Neuron (in vitro differentiated cells): ENCODE measurements around the gene ANKRD13A.

ENCODE experiments used
- H2AFZ ChIP-seq: one replicate; pipeline ENCODE4 v1.6.1; 2013; ENCODE audit warnings: low read depth, mild to moderate bottlenecking, inconsistent platforms, low read length, moderate library complexity
- H3K27me3 ChIP-seq: one replicate; pipeline ENCODE4 v1.6.1; 2013; ENCODE audit warnings: low read length; ENCODE audit not compliant: insufficient read depth
- H3K36me3 ChIP-seq: one replicate; pipeline ENCODE4 v1.6.1; 2013; ENCODE audit warnings: low read length; ENCODE audit not compliant: insufficient read depth
- H3K4me1 ChIP-seq: one replicate; pipeline ENCODE4 v1.6.1; 2013; ENCODE audit warnings: low read length; ENCODE audit not compliant: insufficient read depth
- H3K4me3 ChIP-seq: 2 replicates; pipeline ENCODE4 v1.5.1; 2013; ENCODE audit warnings: mild to moderate bottlenecking, low read length, moderate library complexity
- H3K9me3 ChIP-seq: one replicate; pipeline ENCODE4 v1.6.1; 2013; ENCODE audit warnings: low read length

ANKRD13A gene

GRCh38 chr12:110024051-110024450, 24.8 kb downstream of the ANKRD13A start:
- no peak overlapping the region for H2AFZ ChIP-seq
- H3K4me3 ChIP-seq, result no peak overlapping the region
- H3K4me1 ChIP-seq, result peaks cover 5% of the 10 kb centered on the region
- no peaks in the 10 kb centered on the region for H3K9me3 ChIP-seq
- no peaks in the 10 kb centered on the region for H3K27me3 ChIP-seq
- peaks cover 61% of the 10 kb centered on the region for H3K36me3 ChIP-seq

- Histone ChIP-seq H3K36me3 (peaks cover 51% of the 10 kb centered on the region), H3K4me1 (peaks cover 3% of the 10 kb centered on the region), H3K9me3 (no peaks in the 10 kb centered on the region), H3K4me3 (no peak overlapping the region), H2AFZ (no peak overlapping the region), H3K27me3 (no peaks in the 10 kb centered on the region)
Measured at GRCh38 chr12:110028323-110028722, 29.1 kb downstream of the ANKRD13A start.

- H3K27me3 ChIP-seq, result no peaks in the 10 kb centered on the region
- no peak overlapping the region for H3K4me3 ChIP-seq
- no peaks in the 10 kb centered on the region for H3K9me3 ChIP-seq
- H3K4me1 ChIP-seq, result no peaks in the 10 kb centered on the region
- H3K36me3 ChIP-seq, result peaks cover 58% of the 10 kb centered on the region
- no peak overlapping the region for H2AFZ ChIP-seq
Measured at GRCh38 chr12:110029290-110029815, 30.1 kb downstream of the ANKRD13A start.

GRCh38 chr12:110033888-110034287, 34.7 kb downstream of the ANKRD13A start:
- H2AFZ ChIP-seq, result no peak overlapping the region
- H3K4me3 ChIP-seq, result no peak overlapping the region
- H3K36me3 ChIP-seq, result peaks cover 65% of the 10 kb centered on the region
- no peaks in the 10 kb centered on the region for H3K9me3 ChIP-seq
- H3K4me1 ChIP-seq, result no peaks in the 10 kb centered on the region
- no peaks in the 10 kb centered on the region for H3K27me3 ChIP-seq

- Histone ChIP-seq H3K4me3 (no peak overlapping the region), H3K9me3 (no peaks in the 10 kb centered on the region), H3K36me3 (peaks cover 51% of the 10 kb centered on the region), H3K4me1 (no peaks in the 10 kb centered on the region), H3K27me3 (no peaks in the 10 kb centered on the region), H2AFZ (no peak overlapping the region)
Measured at GRCh38 chr12:110035534-110036104, 36.4 kb downstream of the ANKRD13A start.

- Histone ChIP-seq H3K27me3 (no peaks in the 10 kb centered on the region), H3K9me3 (no peaks in the 10 kb centered on the region), H3K36me3 (peaks cover 52% of the 10 kb centered on the region), H2AFZ (no peak overlapping the region), H3K4me3 (no peak overlapping the region), H3K4me1 (no peaks in the 10 kb centered on the region)
Measured at GRCh38 chr12:110037315-110037714, 38.1 kb downstream of the ANKRD13A start.

- no peak overlapping the region for H2AFZ ChIP-seq
- H3K4me1 ChIP-seq, result peaks cover 5% of the 10 kb centered on the region
- peaks cover 48% of the 10 kb centered on the region for H3K36me3 ChIP-seq
- H3K9me3 ChIP-seq, result no peaks in the 10 kb centered on the region
- no peaks in the 10 kb centered on the region for H3K27me3 ChIP-seq
- no peak overlapping the region for H3K4me3 ChIP-seq
Measured at GRCh38 chr12:110038741-110039084, 39.5 kb downstream of the ANKRD13A start.

GRCh38 chr12:110039085-110039807, 40.0 kb downstream of the ANKRD13A start:
- H3K9me3 ChIP-seq, result no peaks in the 10 kb centered on the region
- H3K4me3 ChIP-seq, result no peak overlapping the region

GRCh38 chr12:110042264-110042663, 43.0 kb downstream of the ANKRD13A start:
- Histone ChIP-seq H3K9me3 (no peaks in the 10 kb centered on the region), H3K4me3 (no peak overlapping the region), H3K27me3 (no peaks in the 10 kb centered on the region), H2AFZ (no peak overlapping the region), H3K4me1 (peaks cover 9% of the 10 kb centered on the region), H3K36me3 (peaks cover 22% of the 10 kb centered on the region)

More at GRCh38 chr12:110039085-110039807, 40.0 kb downstream of the ANKRD13A start:
- Histone ChIP-seq H2AFZ (no peak overlapping the region), H3K36me3 (peaks cover 43% of the 10 kb centered on the region), H3K27me3 (no peaks in the 10 kb centered on the region), H3K4me1 (peaks cover 5% of the 10 kb centered on the region)

- Histone ChIP-seq H3K9me3 (no peaks in the 10 kb centered on the region), H2AFZ (no peak overlapping the region), H3K4me1 (peaks cover 19% of the 10 kb centered on the region), H3K27me3 (no peaks in the 10 kb centered on the region), H3K4me3 (no peak overlapping the region), H3K36me3 (peaks cover 10% of the 10 kb centered on the region)
Measured at GRCh38 chr12:110046451-110047187, 47.4 kb downstream of the ANKRD13A start.

GRCh38 chr12:110047297-110047940, 48.2 kb downstream of the ANKRD13A start:
- H2AFZ ChIP-seq, result peak overlapping the region; percentile 38
- peaks cover 19% of the 10 kb centered on the region for H3K4me1 ChIP-seq
- peaks cover 2% of the 10 kb centered on the region for H3K36me3 ChIP-seq
- no peaks in the 10 kb centered on the region for H3K27me3 ChIP-seq
- peak overlapping the region; percentile 79 for H3K4me3 ChIP-seq
- no peaks in the 10 kb centered on the region for H3K9me3 ChIP-seq

GRCh38 chr12:110048242-110049027, 49.2 kb downstream of the ANKRD13A start, which contains the start of gene C12orf76:
Gene C12orf76, minus strand, starts transcription at chr12:110048522. Its CDS starts 27 bp downstream, at chr12:110048495.
- Histone ChIP-seq H2AFZ (peak within 1 kb of the TSS; percentile 38), H3K4me3 (peak within 1 kb of the TSS; percentile 79), H3K27me3 (no peaks in the 10 kb centered on the region), H3K4me1 (peaks cover 14% of the 10 kb centered on the region), H3K9me3 (no peaks in the 10 kb centered on the region), H3K36me3 (no peaks in the 10 kb centered on the region)
